Measurements from ENCODE around the gene TRMT11.

TRMT11 gene

DNA sequence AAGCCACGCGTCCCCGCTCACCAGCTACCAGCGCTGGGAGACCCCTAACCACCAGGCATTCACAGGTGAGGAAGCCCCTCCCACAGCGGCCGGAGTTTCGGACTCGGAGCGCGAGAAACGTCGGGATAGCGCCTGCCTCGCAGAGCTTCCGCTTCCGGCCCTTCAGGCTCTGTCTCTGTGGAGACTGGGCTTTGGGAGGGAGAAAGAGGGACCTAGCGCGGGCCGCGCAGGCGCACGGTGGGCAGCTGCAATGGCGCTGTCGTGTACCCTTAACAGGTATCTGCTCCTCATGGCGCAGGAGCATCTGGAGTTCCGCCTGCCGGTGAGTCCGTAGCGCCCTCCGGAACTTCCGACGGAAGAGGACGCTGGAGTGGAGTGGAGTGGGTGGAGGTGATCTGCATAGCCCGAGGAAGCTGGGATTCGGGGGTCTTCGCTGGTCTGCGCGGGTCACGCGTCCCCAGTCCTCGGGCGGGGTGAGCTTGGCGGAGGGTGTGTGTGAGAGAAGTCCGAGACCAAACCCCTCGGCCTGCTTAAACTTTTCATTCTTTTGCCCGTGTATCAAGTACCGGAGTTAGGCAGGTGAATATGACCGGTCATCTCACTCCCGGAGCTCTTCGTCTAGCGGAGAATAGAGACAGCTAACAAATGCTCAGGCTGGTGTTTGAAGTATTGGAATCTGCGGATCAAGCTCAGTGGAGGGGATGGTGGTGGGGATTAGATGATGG is at the start of gene TRMT11 (continued):
- TF ChIP-seq, protein P1, sequence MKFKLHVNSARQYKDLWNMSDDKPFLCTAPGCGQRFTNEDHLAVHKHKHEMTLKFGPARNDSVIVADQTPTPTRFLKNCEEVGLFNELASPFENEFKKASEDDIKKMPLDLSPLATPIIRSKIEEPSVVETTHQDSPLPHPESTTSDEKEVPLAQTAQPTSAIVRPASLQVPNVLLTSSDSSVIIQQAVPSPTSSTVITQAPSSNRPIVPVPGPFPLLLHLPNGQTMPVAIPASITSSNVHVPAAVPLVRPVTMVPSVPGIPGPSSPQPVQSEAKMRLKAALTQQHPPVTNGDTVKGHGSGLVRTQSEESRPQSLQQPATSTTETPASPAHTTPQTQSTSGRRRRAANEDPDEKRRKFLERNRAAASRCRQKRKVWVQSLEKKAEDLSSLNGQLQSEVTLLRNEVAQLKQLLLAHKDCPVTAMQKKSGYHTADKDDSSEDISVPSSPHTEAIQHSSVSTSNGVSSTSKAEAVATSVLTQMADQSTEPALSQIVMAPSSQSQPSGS (tag by site-specific recombination; IDR thresholded peaks at IDR 0.05; ENCODE audit: low read depth): no peak
- TF ChIP-seq, protein P2, sequence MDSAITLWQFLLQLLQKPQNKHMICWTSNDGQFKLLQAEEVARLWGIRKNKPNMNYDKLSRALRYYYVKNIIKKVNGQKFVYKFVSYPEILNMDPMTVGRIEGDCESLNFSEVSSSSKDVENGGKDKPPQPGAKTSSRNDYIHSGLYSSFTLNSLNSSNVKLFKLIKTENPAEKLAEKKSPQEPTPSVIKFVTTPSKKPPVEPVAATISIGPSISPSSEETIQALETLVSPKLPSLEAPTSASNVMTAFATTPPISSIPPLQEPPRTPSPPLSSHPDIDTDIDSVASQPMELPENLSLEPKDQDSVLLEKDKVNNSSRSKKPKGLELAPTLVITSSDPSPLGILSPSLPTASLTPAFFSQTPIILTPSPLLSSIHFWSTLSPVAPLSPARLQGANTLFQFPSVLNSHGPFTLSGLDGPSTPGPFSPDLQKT (IDR thresholded peaks at IDR 0.05; ENCODE audit: borderline replicate concordance, low read depth, low read length): peak; percentile 35; the same call in 1 of the 2 replicates
- TF ChIP-seq ZNF2 (tag by site-specific recombination; IDR thresholded peaks at IDR 0.05) (peak; percentile 73), KLF7 (tag by site-specific recombination; IDR thresholded peaks at IDR 0.05; ENCODE audit: borderline replicate concordance) (no peak; the same call in 1 of the 2 replicates), ZNF660 (tag by site-specific recombination; IDR thresholded peaks at IDR 0.05) (0 out of 2 replicates have a peak, but pooled peaks have one; percentile 10), ZNF311 (tag by site-specific recombination; IDR thresholded peaks at IDR 0.05; ENCODE audit: borderline replicate concordance) (no peak), ZNF121 (tag by site-specific recombination; IDR thresholded peaks at IDR 0.05) (no peak), ZNF37A (tag by site-specific recombination; IDR thresholded peaks at IDR 0.05) (no peak), BCL11B (tag by site-specific recombination; IDR thresholded peaks at IDR 0.05; ENCODE audit: low read depth) (no peak), GFI1B (tag by site-specific recombination; IDR thresholded peaks at IDR 0.05) (no peak), ZNF112 (tag by site-specific recombination; IDR thresholded peaks at IDR 0.05) (no peak), ZNF114 (tag by site-specific recombination; IDR thresholded peaks at IDR 0.05) (no peak), ZNF341 (tag by site-specific recombination; IDR thresholded peaks at IDR 0.05; ENCODE audit: low read depth) (peak; percentile 7; the same call in 1 of the 2 replicates), BCL11A (tag by site-specific recombination; IDR thresholded peaks at IDR 0.05; ENCODE audit: low read depth) (no peak), ZNF48 (tag by site-specific recombination; IDR thresholded peaks at IDR 0.05) (no peak), ZFP69B (tag by site-specific recombination; IDR thresholded peaks at IDR 0.05) (no peak), KLF8 (tag by site-specific recombination; IDR thresholded peaks at IDR 0.05) (peak; percentile 8; the same call in 1 of the 2 replicates), ZSCAN23 (tag by site-specific recombination; IDR thresholded peaks at IDR 0.05) (no peak), ZNF654 (tag by site-specific recombination; IDR thresholded peaks at IDR 0.05; ENCODE audit: low read depth) (no peak), ZNF701 (tag by site-specific recombination; IDR thresholded peaks at IDR 0.05) (no peak), ZNF16 (tag by site-specific recombination; IDR thresholded peaks at IDR 0.05; ENCODE audit: low read depth) (no peak), ZNF324 (tag by site-specific recombination; IDR thresholded peaks at IDR 0.05) (no peak; the same call in 1 of the 2 replicates), SCRT2 (tag by site-specific recombination; IDR thresholded peaks at IDR 0.05) (peak; percentile 96), MEIS1 (CRISPR knock-in tag; IDR thresholded peaks at IDR 0.05; ENCODE audit: borderline replicate concordance) (no peak), ZNF302 (tag by site-specific recombination; IDR thresholded peaks at IDR 0.05; ENCODE audit: low read depth) (no peak), KLF1 (tag by site-specific recombination; IDR thresholded peaks at IDR 0.05) (0 out of 2 replicates have a peak, but pooled peaks have one; percentile 18), IKZF3 (tag by site-specific recombination; IDR thresholded peaks at IDR 0.05) (peak; percentile 61; the same call in 1 of the 2 replicates)
- TF ChIP-seq, protein P3, sequence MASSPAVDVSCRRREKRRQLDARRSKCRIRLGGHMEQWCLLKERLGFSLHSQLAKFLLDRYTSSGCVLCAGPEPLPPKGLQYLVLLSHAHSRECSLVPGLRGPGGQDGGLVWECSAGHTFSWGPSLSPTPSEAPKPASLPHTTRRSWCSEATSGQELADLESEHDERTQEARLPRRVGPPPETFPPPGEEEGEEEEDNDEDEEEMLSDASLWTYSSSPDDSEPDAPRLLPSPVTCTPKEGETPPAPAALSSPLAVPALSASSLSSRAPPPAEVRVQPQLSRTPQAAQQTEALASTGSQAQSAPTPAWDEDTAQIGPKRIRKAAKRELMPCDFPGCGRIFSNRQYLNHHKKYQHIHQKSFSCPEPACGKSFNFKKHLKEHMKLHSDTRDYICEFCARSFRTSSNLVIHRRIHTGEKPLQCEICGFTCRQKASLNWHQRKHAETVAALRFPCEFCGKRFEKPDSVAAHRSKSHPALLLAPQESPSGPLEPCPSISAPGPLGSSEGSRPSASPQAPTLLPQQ (tag by site-specific recombination; IDR thresholded peaks at IDR 0.05): peak; percentile 69; the same call in 1 of the 2 replicates
- TF ChIP-seq, protein P4, sequence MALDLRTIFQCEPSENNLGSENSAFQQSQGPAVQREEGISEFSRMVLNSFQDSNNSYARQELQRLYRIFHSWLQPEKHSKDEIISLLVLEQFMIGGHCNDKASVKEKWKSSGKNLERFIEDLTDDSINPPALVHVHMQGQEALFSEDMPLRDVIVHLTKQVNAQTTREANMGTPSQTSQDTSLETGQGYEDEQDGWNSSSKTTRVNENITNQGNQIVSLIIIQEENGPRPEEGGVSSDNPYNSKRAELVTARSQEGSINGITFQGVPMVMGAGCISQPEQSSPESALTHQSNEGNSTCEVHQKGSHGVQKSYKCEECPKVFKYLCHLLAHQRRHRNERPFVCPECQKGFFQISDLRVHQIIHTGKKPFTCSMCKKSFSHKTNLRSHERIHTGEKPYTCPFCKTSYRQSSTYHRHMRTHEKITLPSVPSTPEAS (tag by site-specific recombination; IDR thresholded peaks at IDR 0.05): 0 out of 2 replicates have a peak, but pooled peaks have one; percentile 10
- TF ChIP-seq, protein P5, sequence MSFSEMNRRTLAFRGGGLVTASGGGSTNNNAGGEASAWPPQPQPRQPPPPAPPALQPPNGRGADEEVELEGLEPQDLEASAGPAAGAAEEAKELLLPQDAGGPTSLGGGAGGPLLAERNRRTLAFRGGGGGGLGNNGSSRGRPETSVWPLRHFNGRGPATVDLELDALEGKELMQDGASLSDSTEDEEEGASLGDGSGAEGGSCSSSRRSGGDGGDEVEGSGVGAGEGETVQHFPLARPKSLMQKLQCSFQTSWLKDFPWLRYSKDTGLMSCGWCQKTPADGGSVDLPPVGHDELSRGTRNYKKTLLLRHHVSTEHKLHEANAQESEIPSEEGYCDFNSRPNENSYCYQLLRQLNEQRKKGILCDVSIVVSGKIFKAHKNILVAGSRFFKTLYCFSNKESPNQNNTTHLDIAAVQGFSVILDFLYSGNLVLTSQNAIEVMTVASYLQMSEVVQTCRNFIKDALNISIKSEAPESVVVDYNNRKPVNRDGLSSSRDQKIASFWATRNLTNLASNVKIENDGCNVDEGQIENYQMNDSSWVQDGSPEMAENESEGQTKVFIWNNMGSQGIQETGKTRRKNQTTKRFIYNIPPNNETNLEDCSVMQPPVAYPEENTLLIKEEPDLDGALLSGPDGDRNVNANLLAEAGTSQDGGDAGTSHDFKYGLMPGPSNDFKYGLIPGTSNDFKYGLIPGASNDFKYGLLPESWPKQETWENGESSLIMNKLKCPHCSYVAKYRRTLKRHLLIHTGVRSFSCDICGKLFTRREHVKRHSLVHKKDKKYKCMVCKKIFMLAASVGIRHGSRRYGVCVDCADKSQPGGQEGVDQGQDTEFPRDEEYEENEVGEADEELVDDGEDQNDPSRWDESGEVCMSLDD (tag by site-specific recombination; IDR thresholded peaks at IDR 0.05): 0 out of 2 replicates have a peak, but pooled peaks have one; percentile 45
